ENCODE results near the gene EFHC1. TPM values are rescaled to one million over a fixed set of nuclear protein-coding genes. Genes with fewer than 3 reads are reported as not detected.

Gene EFHC1
- total RNA-seq, 1 experiment from 2014 or later, result 12.4 TPM

- CTCF ChIA-PET, result no interaction called here
- no peak overlapping the region for H3K27ac ChIP-seq (ENCODE audit: low read depth, low read length)
- RAD21 ChIA-PET (ENCODE audit: low non-redundant PET in 1 of 2, low total read pairs in 2 of 2, uncharacterized antibody in 2 of 2, unreplicated experiment in 2 of 2), result interaction anchor here in 1 of 2 experiments (0.8 kb wide), 1 partner anchor 409 kb away, joined by 5 read pairs; no protein-coding TSS in a partner anchor
- H3K79me2 ChIP-seq (ENCODE audit: insufficient read depth, low read length), result no peaks in the 10 kb centered on the region
- H3K36me3 ChIP-seq (ENCODE audit: control insufficient read depth in 1 of 2, insufficient read depth in 2 of 2, low read length in 2 of 2), result no peaks in the 10 kb centered on the region
- POLR2A ChIA-PET, result no interaction called here
- BruUV-seq (replicated peaks), result no TSS peak
- H3K4me2 ChIP-seq (ENCODE audit: low read length), result no peak overlapping the region
- TF ChIP-seq TCF7L2 (IDR thresholded peaks at IDR 0.05; ENCODE audit: borderline replicate concordance, extremely low read depth, insufficient read depth, insufficient read length) (no peak), FOSL1 (IDR thresholded peaks at IDR 0.05; ENCODE audit: low read depth) (no peak), CEBPB (IDR thresholded peaks at IDR 0.05; ENCODE audit: low read depth) (no peak), POLR2AphosphoS5 (IDR thresholded peaks at IDR 0.05; ENCODE audit: low read depth, low read length) (no peak), POLR2A (IDR thresholded peaks at IDR 0.05; ENCODE audit: borderline replicate concordance, extremely low read depth, insufficient read depth, insufficient read length) (no peak), SP1 (IDR thresholded peaks at IDR 0.05; ENCODE audit: low read depth) (no peak), ZNF274 (IDR thresholded peaks at IDR 0.05; ENCODE audit: low read depth, low read length) (no peak), YY1 (IDR thresholded peaks at IDR 0.05; ENCODE audit: extremely low read depth, insufficient replicate concordance, low read depth, low read length) (no peak), JUND (IDR thresholded peaks at IDR 0.05) (no peak), ZFX (IDR thresholded peaks at IDR 0.05) (no peak), CBX3 (IDR thresholded peaks at IDR 0.05; ENCODE audit: low read depth) (no peak)
- no peaks in the 10 kb centered on the region for H3K27me3 ChIP-seq (ENCODE audit: insufficient read depth, low read length)
- H3K9ac ChIP-seq (ENCODE audit: low read length), result no peak overlapping the region
- intact Hi-C loops (cut with micrococcal nuclease), result no loop called here
- ATAC-seq, result no peak
- no peaks in the 10 kb centered on the region for H3K9me2 ChIP-seq (ENCODE audit: insufficient read depth)
- no peaks in the 10 kb centered on the region for H4K20me1 ChIP-seq (ENCODE audit: insufficient read depth)
- DNase-seq (ENCODE audit: low read depth, low spot score), result no peak
- no peak overlapping the region for H2AFZ ChIP-seq (ENCODE audit: low read depth, low read length, poor library complexity, severe bottlenecking)
- H3K4me3 ChIP-seq (replicated peaks in 1 of 2; ENCODE audit: low read depth in 1 of 2, low read length in 2 of 2), result no peak overlapping the region
- no peaks in the 10 kb centered on the region for H3K9me3 ChIP-seq (ENCODE audit: control insufficient read depth in 1 of 2, insufficient read depth in 1 of 2, low read depth in 1 of 2, low read length in 2 of 2)
- H3K4me1 ChIP-seq (ENCODE audit: control insufficient read depth in 1 of 2, insufficient read depth in 2 of 2, low read length in 2 of 2), result no peaks in the 10 kb centered on the region
Observed at GRCh38 chr6:52377538-52378221, 42.5 kb upstream of the EFHC1 start.

DNA sequence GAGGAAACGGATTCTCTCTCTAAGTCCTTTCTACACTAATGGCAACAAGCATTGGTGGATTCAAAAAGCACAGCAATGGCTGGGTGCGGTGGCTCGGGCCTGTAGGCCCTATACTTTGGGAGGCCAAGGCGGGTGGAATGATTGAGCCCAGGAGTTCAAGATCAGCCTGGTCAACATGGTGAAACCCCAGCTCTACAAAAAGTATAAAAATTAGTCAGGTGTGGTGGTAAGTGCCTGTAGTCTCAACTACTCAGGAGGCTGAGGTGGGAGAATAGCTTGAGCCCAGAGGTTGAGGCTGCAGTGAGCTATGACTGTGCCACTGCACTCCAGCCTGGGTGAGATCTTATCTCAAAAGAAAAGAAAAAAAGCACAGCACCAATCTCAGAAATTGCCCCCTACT, 38.9 kb upstream of the EFHC1 start:
- Histone ChIP-seq H3K4me1 (ENCODE audit: control insufficient read depth in 1 of 2, insufficient read depth in 2 of 2, low read length in 2 of 2) (no peaks in the 10 kb centered on the region), H3K4me3 (replicated peaks in 1 of 2; ENCODE audit: low read depth in 1 of 2, low read length in 2 of 2) (no peak overlapping the region), H3K9ac (ENCODE audit: low read length) (no peak overlapping the region), H3K36me3 (ENCODE audit: control insufficient read depth in 1 of 2, insufficient read depth in 2 of 2, low read length in 2 of 2) (no peaks in the 10 kb centered on the region), H3K9me2 (ENCODE audit: insufficient read depth) (no peaks in the 10 kb centered on the region), H3K27me3 (ENCODE audit: insufficient read depth, low read length) (no peaks in the 10 kb centered on the region), H4K20me1 (ENCODE audit: insufficient read depth) (no peaks in the 10 kb centered on the region), H3K79me2 (ENCODE audit: insufficient read depth, low read length) (no peaks in the 10 kb centered on the region), H3K4me2 (ENCODE audit: low read length) (no peak overlapping the region), H2AFZ (ENCODE audit: low read depth, low read length, poor library complexity, severe bottlenecking) (no peak overlapping the region), H3K9me3 (ENCODE audit: control insufficient read depth in 1 of 2, insufficient read depth in 1 of 2, low read depth in 1 of 2, low read length in 2 of 2) (no peaks in the 10 kb centered on the region), H3K27ac (ENCODE audit: low read depth, low read length) (no peak overlapping the region)
- no peak for TF ChIP-seq JUND (IDR thresholded peaks at IDR 0.05)
- no peak for TF ChIP-seq TCF7L2 (IDR thresholded peaks at IDR 0.05; ENCODE audit: borderline replicate concordance, extremely low read depth, insufficient read depth, insufficient read length)
- TF ChIP-seq CEBPB (IDR thresholded peaks at IDR 0.05; ENCODE audit: low read depth), result no peak
- TF ChIP-seq, protein P1, sequence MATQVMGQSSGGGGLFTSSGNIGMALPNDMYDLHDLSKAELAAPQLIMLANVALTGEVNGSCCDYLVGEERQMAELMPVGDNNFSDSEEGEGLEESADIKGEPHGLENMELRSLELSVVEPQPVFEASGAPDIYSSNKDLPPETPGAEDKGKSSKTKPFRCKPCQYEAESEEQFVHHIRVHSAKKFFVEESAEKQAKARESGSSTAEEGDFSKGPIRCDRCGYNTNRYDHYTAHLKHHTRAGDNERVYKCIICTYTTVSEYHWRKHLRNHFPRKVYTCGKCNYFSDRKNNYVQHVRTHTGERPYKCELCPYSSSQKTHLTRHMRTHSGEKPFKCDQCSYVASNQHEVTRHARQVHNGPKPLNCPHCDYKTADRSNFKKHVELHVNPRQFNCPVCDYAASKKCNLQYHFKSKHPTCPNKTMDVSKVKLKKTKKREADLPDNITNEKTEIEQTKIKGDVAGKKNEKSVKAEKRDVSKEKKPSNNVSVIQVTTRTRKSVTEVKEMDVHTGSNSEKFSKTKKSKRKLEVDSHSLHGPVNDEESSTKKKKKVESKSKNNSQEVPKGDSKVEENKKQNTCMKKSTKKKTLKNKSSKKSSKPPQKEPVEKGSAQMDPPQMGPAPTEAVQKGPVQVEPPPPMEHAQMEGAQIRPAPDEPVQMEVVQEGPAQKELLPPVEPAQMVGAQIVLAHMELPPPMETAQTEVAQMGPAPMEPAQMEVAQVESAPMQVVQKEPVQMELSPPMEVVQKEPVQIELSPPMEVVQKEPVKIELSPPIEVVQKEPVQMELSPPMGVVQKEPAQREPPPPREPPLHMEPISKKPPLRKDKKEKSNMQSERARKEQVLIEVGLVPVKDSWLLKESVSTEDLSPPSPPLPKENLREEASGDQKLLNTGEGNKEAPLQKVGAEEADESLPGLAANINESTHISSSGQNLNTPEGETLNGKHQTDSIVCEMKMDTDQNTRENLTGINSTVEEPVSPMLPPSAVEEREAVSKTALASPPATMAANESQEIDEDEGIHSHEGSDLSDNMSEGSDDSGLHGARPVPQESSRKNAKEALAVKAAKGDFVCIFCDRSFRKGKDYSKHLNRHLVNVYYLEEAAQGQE (IDR thresholded peaks at IDR 0.05; ENCODE audit: low read depth), result no peak
- no peak for TF ChIP-seq CBX3 (IDR thresholded peaks at IDR 0.05; ENCODE audit: low read depth)
- TF ChIP-seq, protein P2, sequence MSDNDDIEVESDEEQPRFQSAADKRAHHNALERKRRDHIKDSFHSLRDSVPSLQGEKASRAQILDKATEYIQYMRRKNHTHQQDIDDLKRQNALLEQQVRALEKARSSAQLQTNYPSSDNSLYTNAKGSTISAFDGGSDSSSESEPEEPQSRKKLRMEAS (IDR thresholded peaks at IDR 0.05), result no peak
- no peak for TF ChIP-seq EGR1 (IDR thresholded peaks at IDR 0.05; ENCODE audit: low read depth)
- ATAC-seq (no peak), DNase-seq (ENCODE audit: low read depth, low spot score) (no peak)
- ChIA-PET RAD21 (ENCODE audit: low non-redundant PET in 1 of 2, low total read pairs in 2 of 2, uncharacterized antibody in 2 of 2, unreplicated experiment in 2 of 2) (no interaction called here), CTCF (no interaction called here), POLR2A (no interaction called here)
- BruUV-seq (replicated peaks), result no TSS peak
- intact Hi-C loops (cut with micrococcal nuclease), result no loop called here

Data from HCT116 (cell line).